Cardiac muscle cell (in vitro differentiated cells and primary cell): Measurements from ENCODE around the gene TMEM120B. TPM values are rescaled to one million over a fixed set of nuclear protein-coding genes. Genes with fewer than 3 reads are reported as not detected.

ENCODE experiments used
- DNase-seq, 2 donors: peaks; one replicate each; pipeline versions ENCODE4 v3.0.0 to v3.0.0-alpha.2; 2010 to 2017; ENCODE audit warnings: low read depth in 1 of 2, low spot score in 1 of 2
- H3K27ac ChIP-seq: fragments of 200-600 bp; sonication (generic); 2 replicates; pipeline ENCODE4 v1.5.1; 2016
- H3K27me3 ChIP-seq: fragments of 200-600 bp; sonication (generic); 2 replicates; pipeline ENCODE4 v1.6.0; 2016; ENCODE audit warnings: control low read depth
- H3K36me3 ChIP-seq: fragments of 200-600 bp; sonication (generic); 2 replicates; pipeline ENCODE4 v1.5.1; 2016; ENCODE audit warnings: control low read depth
- H3K4me1 ChIP-seq: fragments of 200-600 bp; sonication (generic); 2 replicates; pipeline ENCODE4 v1.8.1; 2017; ENCODE audit warnings: low read depth, mild to moderate bottlenecking, mixed run types
- H3K4me3 ChIP-seq: fragments of 200-600 bp; sonication (generic); 2 replicates; pipeline ENCODE4 v1.5.1; 2016; ENCODE audit warnings: mild to moderate bottlenecking
- H3K9me3 ChIP-seq: fragments of 200-600 bp; sonication (generic); 2 replicates; pipeline ENCODE4 v1.5.1; 2017; ENCODE audit warnings: low read depth, mild to moderate bottlenecking, control low read depth
- polyA plus RNA-seq: library from polyadenylated mRNA; unstranded; fragments of >200 nt; fragmentation: Nextera tagmentation; extraction: Ambion mirVana; gene quantifications from 2 replicates; pipeline ENCODE4 v1.2.1, GENCODE V29; 2016
- total RNA-seq: library from RNA; depleted of rRNA; stranded (reverse); fragments of >200 nt; gene quantifications from 2 replicates; pipeline ENCODE4 v1.2.3, GENCODE V29; 2016
- TF ChIP-seq, protein P1 (sequence below): IDR thresholded peaks from 2 replicates; pipeline ENCODE4 v1.5.1; 2012; ENCODE audit warnings: low read depth, mild to moderate bottlenecking, low read length

TMEM120B gene
- total and polyA plus RNA-seq, 2 experiments from 2014 or later, result 19.7 to 30.7 TPM

DNA sequence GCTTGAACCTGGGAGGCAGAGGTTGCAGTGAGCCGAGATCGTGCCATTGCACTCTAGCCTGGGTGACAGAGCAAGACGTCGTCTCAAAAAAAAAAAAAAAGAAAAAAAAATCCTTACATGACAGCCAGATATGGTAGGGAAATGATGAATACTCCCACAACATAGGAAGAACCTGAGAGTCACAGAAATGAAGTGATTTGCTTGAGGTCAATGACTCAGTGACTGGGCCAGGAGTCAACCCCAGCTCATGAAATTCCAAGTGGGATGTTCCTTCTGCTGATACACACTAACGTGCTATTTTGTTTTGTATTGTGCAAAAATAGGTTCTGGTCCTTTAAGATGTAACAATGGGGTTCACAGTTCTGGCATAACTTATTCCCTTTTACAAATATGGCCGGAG lies 71.9 kb downstream of the TMEM120B start:
- H3K27me3 ChIP-seq, result no peaks in the 10 kb centered on the region
- no peaks in the 10 kb centered on the region for H3K9me3 ChIP-seq
- no peak overlapping the region for H3K4me3 ChIP-seq
- peaks cover 6% of the 10 kb centered on the region for H3K36me3 ChIP-seq
- TF ChIP-seq, protein P1, sequence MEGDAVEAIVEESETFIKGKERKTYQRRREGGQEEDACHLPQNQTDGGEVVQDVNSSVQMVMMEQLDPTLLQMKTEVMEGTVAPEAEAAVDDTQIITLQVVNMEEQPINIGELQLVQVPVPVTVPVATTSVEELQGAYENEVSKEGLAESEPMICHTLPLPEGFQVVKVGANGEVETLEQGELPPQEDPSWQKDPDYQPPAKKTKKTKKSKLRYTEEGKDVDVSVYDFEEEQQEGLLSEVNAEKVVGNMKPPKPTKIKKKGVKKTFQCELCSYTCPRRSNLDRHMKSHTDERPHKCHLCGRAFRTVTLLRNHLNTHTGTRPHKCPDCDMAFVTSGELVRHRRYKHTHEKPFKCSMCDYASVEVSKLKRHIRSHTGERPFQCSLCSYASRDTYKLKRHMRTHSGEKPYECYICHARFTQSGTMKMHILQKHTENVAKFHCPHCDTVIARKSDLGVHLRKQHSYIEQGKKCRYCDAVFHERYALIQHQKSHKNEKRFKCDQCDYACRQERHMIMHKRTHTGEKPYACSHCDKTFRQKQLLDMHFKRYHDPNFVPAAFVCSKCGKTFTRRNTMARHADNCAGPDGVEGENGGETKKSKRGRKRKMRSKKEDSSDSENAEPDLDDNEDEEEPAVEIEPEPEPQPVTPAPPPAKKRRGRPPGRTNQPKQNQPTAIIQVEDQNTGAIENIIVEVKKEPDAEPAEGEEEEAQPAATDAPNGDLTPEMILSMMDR, result no peak
- peak in 1 of 2 donors; percentile 83 for DNase-seq
- no peak overlapping the region for H3K27ac ChIP-seq
- H3K4me1 ChIP-seq, result peaks cover 15% of the 10 kb centered on the region

DNA sequence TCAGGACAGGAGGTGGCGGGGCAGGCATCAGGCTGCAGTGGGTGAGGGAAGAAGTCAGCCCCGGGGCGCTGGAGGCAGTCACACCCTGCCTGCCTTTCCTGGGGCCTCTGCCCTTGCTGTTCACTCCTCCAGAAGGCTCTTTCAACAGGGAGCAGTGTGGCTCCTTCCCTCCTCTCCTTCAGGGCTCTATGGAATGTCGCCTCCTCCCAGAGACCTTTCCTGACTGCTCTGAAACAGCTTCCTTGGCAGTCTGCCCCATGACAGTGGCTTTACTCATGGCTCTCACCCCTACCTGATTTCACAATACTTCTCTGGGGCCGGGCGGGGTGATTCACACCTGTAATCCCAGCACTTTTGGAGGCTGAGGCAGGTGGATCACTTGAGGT lies 73.9 kb downstream of the TMEM120B start:
- Histone ChIP-seq H3K36me3 (no peaks in the 10 kb centered on the region), H3K27me3 (no peaks in the 10 kb centered on the region), H3K4me3 (no peak overlapping the region), H3K27ac (peak overlapping the region; percentile 45), H3K9me3 (no peaks in the 10 kb centered on the region), H3K4me1 (peaks cover 15% of the 10 kb centered on the region)
- TF ChIP-seq, protein P1, result peak; percentile 8
- peak in 1 of 2 donors; percentile 81 for DNase-seq

DNA sequence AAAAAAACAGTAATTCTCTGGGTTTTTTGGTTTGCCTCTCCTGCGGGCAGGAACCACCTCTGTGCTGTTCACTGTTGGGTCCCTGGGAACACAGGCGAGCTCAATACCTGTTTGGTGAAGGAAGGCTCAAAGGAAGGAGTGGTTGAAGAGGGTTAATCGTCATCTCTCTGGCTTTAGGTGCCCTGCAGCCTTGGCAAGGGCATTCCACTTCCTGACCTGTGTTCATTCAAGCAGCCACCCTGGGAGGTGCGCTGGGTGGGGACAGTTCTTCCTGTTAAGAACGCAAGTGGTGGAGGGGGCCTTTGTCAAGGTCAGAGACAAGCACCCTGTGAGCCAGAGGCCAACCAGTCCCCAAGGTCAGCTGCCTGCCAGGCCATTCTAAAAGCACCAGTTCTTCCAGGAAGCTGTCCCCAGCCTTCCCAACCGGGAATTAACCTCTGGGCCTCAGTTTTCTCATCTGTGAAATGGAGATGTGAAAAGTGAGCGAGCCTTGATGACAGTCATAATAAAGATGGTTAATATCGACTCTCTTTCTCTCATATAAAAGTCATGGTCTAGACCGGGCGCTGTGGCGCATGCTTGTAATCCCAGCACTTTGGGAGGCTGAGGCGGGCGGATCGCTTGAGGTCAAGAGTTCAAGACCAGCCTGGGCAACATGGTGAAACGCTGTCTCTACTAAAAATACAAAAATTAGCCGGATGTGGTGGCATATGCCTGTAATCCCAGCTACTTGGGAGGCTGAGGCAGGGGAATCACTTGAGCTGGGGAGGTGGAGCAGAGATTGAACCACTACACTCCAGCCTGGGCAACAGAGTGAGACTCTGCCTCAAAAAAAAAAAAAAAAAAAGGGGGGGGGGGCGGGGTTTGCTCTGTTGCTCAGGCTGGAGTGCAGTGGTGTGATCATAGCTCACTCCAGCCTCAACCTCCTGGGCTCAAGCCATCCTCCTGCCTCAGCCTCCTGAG lies 74.8 kb downstream of the TMEM120B start:
- Histone ChIP-seq H3K4me1 (peaks cover 7% of the 10 kb centered on the region), H3K27me3 (no peaks in the 10 kb centered on the region), H3K27ac (peak overlapping the region; percentile 45), H3K9me3 (no peaks in the 10 kb centered on the region), H3K36me3 (no peaks in the 10 kb centered on the region), H3K4me3 (no peak overlapping the region)
- no peak for DNase-seq
- TF ChIP-seq, protein P1, result no peak

DNA sequence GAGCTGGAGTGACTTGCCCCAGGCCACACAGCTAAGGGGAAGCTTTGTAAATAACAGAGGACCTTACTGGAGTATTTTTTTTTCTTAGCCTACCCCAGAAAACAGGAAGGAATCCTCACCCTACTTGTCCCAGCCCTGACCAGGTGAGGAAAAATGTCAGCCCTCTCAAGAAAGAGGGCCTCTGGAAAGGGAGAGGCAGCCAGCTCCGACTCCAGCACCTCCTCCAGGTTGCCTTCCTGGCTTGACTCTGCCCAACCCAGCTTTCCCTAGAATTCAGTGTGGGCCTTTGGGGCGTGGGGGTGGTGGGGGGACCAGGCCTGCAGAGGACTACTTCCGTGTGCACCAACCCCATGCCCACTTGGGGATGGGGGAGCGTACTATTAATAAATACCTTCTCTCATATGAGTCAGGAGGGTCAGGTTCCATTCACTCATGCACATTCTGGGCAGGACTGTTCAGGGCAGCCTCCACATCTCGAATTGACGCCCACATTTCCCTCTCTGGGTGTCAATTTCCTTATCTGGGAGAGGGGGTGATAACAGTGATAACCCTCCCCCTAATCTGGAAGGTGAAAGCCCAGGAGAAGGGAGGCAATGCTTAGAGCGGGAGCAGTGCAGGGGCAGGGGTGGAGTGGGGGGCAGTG lies 75.7 kb downstream of the TMEM120B start:
- TF ChIP-seq, protein P1, result no peak

DNA sequence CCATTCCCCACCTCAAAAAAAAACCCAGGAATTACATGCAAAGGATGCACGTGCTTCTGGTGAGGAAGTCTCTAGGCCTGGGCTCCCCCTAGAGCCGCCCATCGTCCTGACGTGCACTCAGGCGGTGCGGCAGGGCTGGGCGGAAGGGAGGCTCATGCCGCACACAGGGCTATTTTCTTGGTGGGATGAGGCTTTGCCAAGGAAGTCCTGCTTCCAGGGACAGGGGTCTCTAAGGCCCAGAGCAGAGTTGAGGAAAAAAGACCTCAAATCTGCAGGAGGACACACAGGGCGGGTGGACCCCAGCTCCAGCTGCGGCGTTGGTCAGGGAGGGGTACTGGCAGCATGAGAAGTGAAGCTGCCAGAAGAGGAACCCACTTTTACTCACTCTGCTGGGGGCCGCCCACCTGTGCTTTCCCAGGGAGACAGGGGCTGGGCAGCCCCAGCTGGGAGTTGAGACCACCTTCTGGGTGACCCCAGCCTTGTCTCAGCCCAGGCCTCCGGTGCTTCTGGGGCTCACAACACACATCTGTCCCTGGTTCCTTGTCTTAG lies 76.8 kb downstream of the TMEM120B start:
- Histone ChIP-seq H3K4me3 (no peak overlapping the region), H3K27me3 (no peaks in the 10 kb centered on the region), H3K4me1 (peaks cover 10% of the 10 kb centered on the region), H3K9me3 (no peaks in the 10 kb centered on the region), H3K27ac (no peak overlapping the region), H3K36me3 (no peaks in the 10 kb centered on the region)
- TF ChIP-seq, protein P1, result no peak
- no peak for DNase-seq

More for the DNA sequence above, 75.7 kb downstream of the TMEM120B start:
- Histone ChIP-seq H3K36me3 (no peaks in the 10 kb centered on the region), H3K9me3 (no peaks in the 10 kb centered on the region), H3K4me1 (peaks cover 10% of the 10 kb centered on the region), H3K27ac (no peak overlapping the region), H3K4me3 (no peak overlapping the region), H3K27me3 (no peaks in the 10 kb centered on the region)
- DNase-seq, result no peak
